ENCODE measurements around the gene VAV3.

Gene VAV3

DNA sequence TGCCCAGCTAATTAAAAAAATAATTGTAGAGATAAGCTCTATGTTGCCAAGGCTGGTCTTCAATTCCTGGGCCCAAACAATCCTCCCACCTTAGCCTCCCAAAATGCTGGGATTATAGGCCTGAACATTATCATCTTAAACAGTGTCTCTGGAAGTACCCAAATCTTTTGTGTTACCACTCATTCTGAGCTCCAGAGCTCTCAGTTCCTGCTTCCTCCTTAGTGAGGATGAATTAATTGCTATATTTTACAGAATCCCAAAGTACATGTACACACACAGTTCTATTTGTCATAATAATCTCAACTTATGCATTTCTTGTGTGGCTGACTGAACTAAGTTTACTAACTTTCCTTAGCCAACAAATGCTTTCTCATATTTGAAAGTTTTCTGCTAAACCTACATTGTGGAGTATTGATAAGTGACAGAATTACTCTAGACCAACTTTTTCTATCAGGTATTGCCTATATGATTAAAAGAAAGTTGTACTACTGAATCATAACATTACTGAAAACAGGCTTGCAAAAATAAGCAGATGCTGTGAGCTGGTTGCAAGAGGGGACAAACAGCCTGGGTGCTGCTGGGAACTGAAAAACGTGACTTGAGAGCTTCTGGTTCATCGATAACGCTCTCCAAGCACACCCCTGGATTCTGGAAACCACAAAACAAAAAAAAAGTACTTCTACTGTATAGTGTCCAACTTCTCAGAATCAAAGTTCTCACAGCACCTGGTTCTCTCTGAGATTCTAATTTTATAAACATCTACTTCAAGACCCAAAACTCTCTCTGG, 15.3 kb downstream of the VAV3 start:
- TF ChIP-seq, protein P1, sequence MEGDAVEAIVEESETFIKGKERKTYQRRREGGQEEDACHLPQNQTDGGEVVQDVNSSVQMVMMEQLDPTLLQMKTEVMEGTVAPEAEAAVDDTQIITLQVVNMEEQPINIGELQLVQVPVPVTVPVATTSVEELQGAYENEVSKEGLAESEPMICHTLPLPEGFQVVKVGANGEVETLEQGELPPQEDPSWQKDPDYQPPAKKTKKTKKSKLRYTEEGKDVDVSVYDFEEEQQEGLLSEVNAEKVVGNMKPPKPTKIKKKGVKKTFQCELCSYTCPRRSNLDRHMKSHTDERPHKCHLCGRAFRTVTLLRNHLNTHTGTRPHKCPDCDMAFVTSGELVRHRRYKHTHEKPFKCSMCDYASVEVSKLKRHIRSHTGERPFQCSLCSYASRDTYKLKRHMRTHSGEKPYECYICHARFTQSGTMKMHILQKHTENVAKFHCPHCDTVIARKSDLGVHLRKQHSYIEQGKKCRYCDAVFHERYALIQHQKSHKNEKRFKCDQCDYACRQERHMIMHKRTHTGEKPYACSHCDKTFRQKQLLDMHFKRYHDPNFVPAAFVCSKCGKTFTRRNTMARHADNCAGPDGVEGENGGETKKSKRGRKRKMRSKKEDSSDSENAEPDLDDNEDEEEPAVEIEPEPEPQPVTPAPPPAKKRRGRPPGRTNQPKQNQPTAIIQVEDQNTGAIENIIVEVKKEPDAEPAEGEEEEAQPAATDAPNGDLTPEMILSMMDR (IDR thresholded peaks at IDR 0.05; ENCODE audit: unreplicated experiment in 3 of 3), result no peak
- peaks cover 5% of the 10 kb centered on the region for H3K27me3 Mint-ChIP-seq (ENCODE audit: low read depth)
- no peak overlapping the region for H3K4me3 Mint-ChIP-seq
- peaks cover 24% of the 10 kb centered on the region for H3K4me1 Mint-ChIP-seq
- H3K27ac Mint-ChIP-seq, result no peak overlapping the region
- H3K9me3 Mint-ChIP-seq, result no peaks in the 10 kb centered on the region
- no peaks in the 10 kb centered on the region for H3K36me3 Mint-ChIP-seq (ENCODE audit: low read depth)

DNA sequence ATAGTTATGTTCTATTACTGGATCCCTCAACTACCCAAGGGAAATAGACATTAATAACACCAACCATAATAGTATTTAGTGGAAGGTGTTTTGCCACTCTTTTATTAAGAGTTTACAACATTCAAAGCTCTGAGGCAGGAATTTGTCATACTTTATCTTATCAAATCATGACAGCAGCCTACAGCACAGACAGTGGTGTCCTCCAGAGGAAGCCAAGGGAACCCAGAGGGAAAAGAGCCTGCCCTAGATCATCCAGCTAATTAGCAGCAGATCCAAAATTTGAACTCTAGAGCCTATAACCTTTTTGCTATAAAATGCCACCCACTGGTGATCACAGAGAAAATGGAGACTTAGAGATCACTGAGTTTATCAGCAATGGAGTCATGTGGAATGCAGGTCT, 18.2 kb downstream of the VAV3 start:
- H3K4me3 Mint-ChIP-seq, result no peak overlapping the region
- TF ChIP-seq, protein P1 (IDR thresholded peaks at IDR 0.05; ENCODE audit: unreplicated experiment in 3 of 3), result no peak
- no peaks in the 10 kb centered on the region for H3K4me1 Mint-ChIP-seq
- no peak overlapping the region for H3K27ac Mint-ChIP-seq
- H3K36me3 Mint-ChIP-seq (ENCODE audit: low read depth), result no peaks in the 10 kb centered on the region
- peaks cover 5% of the 10 kb centered on the region for H3K27me3 Mint-ChIP-seq (ENCODE audit: low read depth)
- no peaks in the 10 kb centered on the region for H3K9me3 Mint-ChIP-seq

DNA sequence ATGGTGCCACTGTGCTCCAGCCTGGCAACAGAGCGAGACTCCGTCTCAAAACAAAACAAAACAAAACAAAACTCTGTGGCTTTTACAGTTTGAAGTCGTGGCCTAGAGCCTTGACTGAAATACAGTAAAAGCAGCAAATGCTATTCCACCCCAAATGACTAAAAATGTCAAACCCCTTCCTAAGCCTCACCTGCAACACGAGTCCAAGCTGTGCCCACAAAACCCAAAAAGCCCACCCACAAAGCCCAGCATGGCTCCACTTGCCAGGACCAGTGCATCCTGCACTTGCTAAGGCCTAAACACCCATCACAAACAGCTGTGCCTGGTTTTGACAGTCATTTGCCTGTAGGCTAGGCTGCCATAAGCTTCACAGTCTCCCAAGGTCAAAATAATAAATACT, 21.3 kb downstream of the VAV3 start:
- Mint-ChIP-seq H3K36me3 (ENCODE audit: low read depth) (no peaks in the 10 kb centered on the region), H3K9me3 (no peaks in the 10 kb centered on the region), H3K4me1 (no peaks in the 10 kb centered on the region), H3K27me3 (ENCODE audit: low read depth) (peaks cover 5% of the 10 kb centered on the region), H3K4me3 (no peak overlapping the region), H3K27ac (no peak overlapping the region)
- TF ChIP-seq, protein P1 (IDR thresholded peaks at IDR 0.05; ENCODE audit: unreplicated experiment in 3 of 3), result no peak

DNA sequence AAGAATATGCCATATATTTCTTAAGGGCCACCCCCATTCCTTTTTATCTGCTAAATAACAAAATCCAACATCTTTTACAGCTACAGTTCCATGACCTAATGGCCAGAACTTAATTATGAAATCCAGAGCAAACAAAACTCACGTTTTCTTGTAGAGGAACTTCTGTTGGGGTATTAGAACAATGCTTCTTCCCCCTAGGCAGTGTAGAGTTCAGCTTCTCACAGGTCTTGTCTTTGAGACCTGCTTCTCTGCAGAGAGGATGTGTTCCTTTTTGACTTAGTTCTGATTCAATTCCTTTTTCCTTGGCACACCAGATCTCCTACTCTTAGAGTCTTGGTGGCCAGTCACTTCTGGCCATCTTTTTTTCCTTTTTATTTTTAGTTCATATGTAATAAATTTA, 22.2 kb downstream of the VAV3 start:
- Mint-ChIP-seq H3K4me1 (no peaks in the 10 kb centered on the region), H3K4me3 (no peak overlapping the region), H3K27me3 (ENCODE audit: low read depth) (peaks cover 5% of the 10 kb centered on the region), H3K27ac (no peak overlapping the region), H3K9me3 (no peaks in the 10 kb centered on the region), H3K36me3 (ENCODE audit: low read depth) (no peaks in the 10 kb centered on the region)
- TF ChIP-seq, protein P1 (IDR thresholded peaks at IDR 0.05; ENCODE audit: unreplicated experiment in 3 of 3), result no peak

DNA sequence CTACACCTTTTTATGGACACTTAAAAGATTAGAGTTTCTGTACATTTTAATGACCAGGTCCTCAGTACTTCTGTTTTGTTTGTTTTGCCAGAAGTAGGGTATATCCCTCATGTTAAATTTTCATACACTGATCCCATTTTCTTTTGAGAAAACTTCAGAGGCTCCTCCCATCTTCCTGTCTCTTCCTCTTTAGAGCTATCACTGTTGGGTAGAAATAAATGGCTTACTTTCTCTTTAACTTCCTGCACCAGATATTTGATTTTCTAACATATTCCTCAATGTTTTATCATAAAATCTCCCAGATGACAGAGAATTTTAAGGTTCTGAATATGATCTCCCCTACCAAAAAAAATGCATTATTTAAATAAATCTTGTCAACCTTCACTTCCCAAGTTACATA, 23.4 kb downstream of the VAV3 start:
- no peak overlapping the region for H3K4me3 Mint-ChIP-seq
- H3K27ac Mint-ChIP-seq, result no peak overlapping the region
- H3K4me1 Mint-ChIP-seq, result peaks cover 4% of the 10 kb centered on the region
- TF ChIP-seq, protein P1 (IDR thresholded peaks at IDR 0.05; ENCODE audit: unreplicated experiment in 3 of 3), result no peak
- H3K36me3 Mint-ChIP-seq (ENCODE audit: low read depth), result no peaks in the 10 kb centered on the region
- H3K9me3 Mint-ChIP-seq, result no peaks in the 10 kb centered on the region
- H3K27me3 Mint-ChIP-seq (ENCODE audit: low read depth), result peaks cover 5% of the 10 kb centered on the region

DNA sequence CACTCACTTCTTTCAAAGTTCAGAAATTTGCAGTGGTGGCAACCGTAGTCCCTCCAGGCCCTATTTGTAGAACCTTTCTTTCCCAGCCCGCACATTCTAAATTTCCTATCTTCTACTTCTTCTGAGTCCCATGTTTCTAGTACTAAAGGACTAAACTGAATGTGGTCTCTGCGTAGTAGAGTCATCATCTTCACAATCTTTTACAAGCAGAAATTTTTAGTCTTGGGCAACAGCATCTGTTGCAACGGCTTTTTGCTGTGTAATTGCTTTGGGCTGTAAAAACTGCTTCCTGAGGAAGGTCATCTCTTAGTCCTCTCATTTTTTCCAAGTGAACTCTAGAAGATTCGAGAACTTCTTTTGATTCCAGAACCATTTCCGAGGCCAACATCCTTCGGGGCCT, 23.9 kb downstream of the VAV3 start:
- no peaks in the 10 kb centered on the region for H3K9me3 Mint-ChIP-seq
- H3K4me1 Mint-ChIP-seq, result peaks cover 4% of the 10 kb centered on the region
- TF ChIP-seq, protein P1 (IDR thresholded peaks at IDR 0.05; ENCODE audit: unreplicated experiment in 3 of 3), result no peak
- peaks cover 4% of the 10 kb centered on the region for H3K27me3 Mint-ChIP-seq (ENCODE audit: low read depth)
- H3K36me3 Mint-ChIP-seq (ENCODE audit: low read depth), result no peaks in the 10 kb centered on the region
- H3K27ac Mint-ChIP-seq, result no peak overlapping the region
- H3K4me3 Mint-ChIP-seq, result no peak overlapping the region

Measured in nephron (organoid).